Neuronal stem cell (in vitro differentiated cells): ENCODE data around the gene RASAL2.

ENCODE experiments used
- DNase-seq: peaks from one replicate; pipeline ENCODE4 v3.0.0-alpha.2; 2013; ENCODE audit warnings: low spot score
- H2AFZ ChIP-seq: one replicate; pipeline ENCODE4 v1.6.1; 2013; ENCODE audit warnings: mild to moderate bottlenecking, low read length, inconsistent platforms
- H2AK5ac ChIP-seq: 2 replicates; pipeline ENCODE4 v1.6.1; 2013; ENCODE audit warnings: low read depth, mild to moderate bottlenecking, inconsistent platforms, low read length, moderate library complexity, mixed read lengths
- H2BK120ac ChIP-seq: 2 replicates; pipeline ENCODE4 v1.6.1; 2013; ENCODE audit warnings: low read depth, mild to moderate bottlenecking, inconsistent platforms, low read length, moderate library complexity, mixed read lengths
- H2BK12ac ChIP-seq: one replicate; pipeline ENCODE4 v1.6.1; 2013; ENCODE audit warnings: low read length, inconsistent platforms
- H2BK15ac ChIP-seq: 2 replicates; pipeline ENCODE4 v1.6.1; 2013; ENCODE audit warnings: mild to moderate bottlenecking, low read length, inconsistent platforms, mixed read lengths
- H2BK5ac ChIP-seq: one replicate; pipeline ENCODE4 v1.6.1; 2013; ENCODE audit warnings: inconsistent platforms, mild to moderate bottlenecking, low read length, moderate library complexity
- H3K14ac ChIP-seq: one replicate; pipeline ENCODE4 v1.6.1; 2013; ENCODE audit warnings: low read length, inconsistent platforms
- H3K18ac ChIP-seq: 2 replicates; pipeline ENCODE4 v1.6.1; 2013; ENCODE audit warnings: low read length, inconsistent platforms
- H3K23ac ChIP-seq: 2 replicates; pipeline ENCODE4 v1.6.1; 2013; ENCODE audit warnings: low read depth, mild to moderate bottlenecking, mixed read lengths, low read length, inconsistent platforms; ENCODE audit not compliant: poor library complexity
- H3K27ac ChIP-seq: replicated peaks from 3 replicates; pipeline ENCODE4 v1.5.1; 2013; ENCODE audit warnings: low read length, inconsistent platforms
- H3K27me3 ChIP-seq, 3 experiments: 2 replicates each; pipeline ENCODE4 v1.6.1; 2013; ENCODE audit warnings: low read length in 3 of 3, mild to moderate bottlenecking in 2 of 3, inconsistent platforms in 1 of 3, low read depth in 1 of 3, mixed read lengths in 1 of 3, moderate library complexity in 1 of 3; ENCODE audit not compliant: control insufficient read depth in 3 of 3, insufficient read depth in 3 of 3
- H3K36me3 ChIP-seq, 2 donors: replicated peaks in 1 of 2; 2 replicates each; pipeline ENCODE4 v1.6.1; 2013; ENCODE audit warnings: low read length in 2 of 2; ENCODE audit not compliant: control insufficient read depth in 2 of 2, insufficient read depth in 2 of 2
- H3K4ac ChIP-seq: 2 replicates; pipeline ENCODE4 v1.6.1; 2013; ENCODE audit warnings: inconsistent platforms, mild to moderate bottlenecking, low read length, moderate library complexity
- H3K4me1 ChIP-seq, 2 donors: 1 replicate in 1 of 2; 2 replicates in 1 of 2; pipeline ENCODE4 v1.6.1; 2013; ENCODE audit warnings: low read length in 2 of 2, low read depth in 1 of 2; ENCODE audit not compliant: control insufficient read depth in 2 of 2, insufficient read depth in 1 of 2
- H3K4me2 ChIP-seq: one replicate; pipeline ENCODE4 v1.6.1; 2013; ENCODE audit warnings: mild to moderate bottlenecking, low read length, inconsistent platforms; ENCODE audit not compliant: insufficient read depth, poor library complexity, severe bottlenecking
- H3K4me3 ChIP-seq, 2 donors: 2 replicates each; pipeline ENCODE4 v1.5.1; 2013; ENCODE audit warnings: low read length in 2 of 2, mild to moderate bottlenecking in 2 of 2, inconsistent platforms in 1 of 2, moderate library complexity in 1 of 2
- H3K79me1 ChIP-seq: one replicate; pipeline ENCODE4 v1.6.1; 2013; ENCODE audit warnings: low read depth, mild to moderate bottlenecking, inconsistent platforms, low read length, moderate library complexity
- H3K9ac ChIP-seq: one replicate; pipeline ENCODE4 v1.6.1; 2013; ENCODE audit warnings: mild to moderate bottlenecking, low read depth, low read length, inconsistent platforms; ENCODE audit not compliant: poor library complexity
- H3K9me3 ChIP-seq, 2 donors: replicated peaks in 1 of 2; 2 replicates each; pipeline versions ENCODE3 to v1.6.1; 2013; ENCODE audit warnings: low read length in 2 of 2, mild to moderate bottlenecking in 2 of 2, inconsistent platforms in 1 of 2, low read depth in 1 of 2, mixed read lengths in 1 of 2, moderate library complexity in 1 of 2; ENCODE audit not compliant: control insufficient read depth in 2 of 2, insufficient read depth in 1 of 2
- H4K8ac ChIP-seq: one replicate; pipeline ENCODE4 v1.6.1; 2013; ENCODE audit warnings: low read depth, mild to moderate bottlenecking, inconsistent platforms, low read length, moderate library complexity
- H4K91ac ChIP-seq: one replicate; pipeline ENCODE4 v1.6.1; 2013; ENCODE audit warnings: low read length, low read depth, mild to moderate bottlenecking, inconsistent platforms; ENCODE audit not compliant: poor library complexity
- WGBS, 2 donors: extraction: QIAGEN DNeasy Blood & Tissue Kit; methylation state at CpG; one replicate each; pipeline ENCODE4 v1.1.7; 2013; ENCODE audit warnings: missing lambda C conversion rate in 2 of 2, mixed read lengths in 1 of 2; ENCODE audit not compliant: insufficient read length in 2 of 2, insufficient replicate concordance in 1 of 2; ENCODE audit errors: extremely low coverage in 2 of 2; 5-methylcytosine and 5-hydroxymethylcytosine counted together

The RASAL2 gene

DNA sequence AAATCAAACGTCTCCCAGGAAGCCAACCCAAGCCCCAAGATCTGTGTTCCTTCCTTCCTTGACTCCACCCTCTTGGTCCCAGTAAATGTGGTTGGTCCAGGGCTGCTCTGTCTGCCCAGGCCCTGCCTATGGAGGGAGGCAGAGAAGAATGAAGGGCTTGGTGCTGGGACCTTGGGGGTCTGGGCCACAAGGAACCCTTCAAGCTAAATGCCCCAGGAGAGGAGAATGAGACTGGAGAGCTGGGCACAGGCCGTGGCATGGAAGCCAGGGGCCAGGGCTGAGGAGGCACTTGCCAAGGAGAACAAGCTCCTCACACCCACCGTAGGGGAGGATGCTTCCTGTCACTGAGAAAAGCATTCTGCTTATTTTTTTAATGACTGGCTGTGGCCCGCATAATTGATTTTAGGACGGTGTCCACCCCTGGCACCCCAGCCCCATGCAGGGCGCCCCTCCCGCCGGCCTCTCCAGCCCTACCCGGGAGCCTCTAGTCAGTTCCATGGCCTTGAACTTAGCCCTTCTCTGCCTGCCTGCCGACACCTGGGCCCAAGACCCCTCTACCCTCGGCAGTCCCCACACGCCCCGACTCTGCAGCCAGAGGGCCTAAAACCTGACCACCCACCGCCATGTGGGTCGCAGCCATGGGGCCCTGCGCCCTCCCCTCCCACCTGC is 402.0 kb downstream of the RASAL2 start:
- Histone ChIP-seq H3K9me3 (no peaks in the 10 kb centered on the region), H2BK12ac (no peak overlapping the region), H3K23ac (peak overlapping the region; percentile 18), H3K9ac (no peak overlapping the region), H3K4ac (no peak overlapping the region), H2BK5ac (no peak overlapping the region), H3K4me2 (no peak overlapping the region), H3K4me1 (peaks cover 0 to 3% of the 10 kb centered on the region in 2 donors), H3K27ac (no peak overlapping the region), H2BK120ac (no peak overlapping the region), H3K36me3 (no peaks in the 10 kb centered on the region), H4K8ac (no peak overlapping the region), H3K27me3 (no peaks in the 10 kb centered on the region), H2AFZ (no peak overlapping the region), H2BK15ac (no peak overlapping the region), H3K4me3 (no peak overlapping the region), H3K14ac (no peak overlapping the region), H4K91ac (no peak overlapping the region), H3K79me1 (no peaks in the 10 kb centered on the region), H3K18ac (peak overlapping the region; percentile 16), H2AK5ac (no peak overlapping the region)
- DNase-seq = no peak
- no CpG with 5 or more reads among the region's 16 CpGs for WGBS, 2 donors

DNA sequence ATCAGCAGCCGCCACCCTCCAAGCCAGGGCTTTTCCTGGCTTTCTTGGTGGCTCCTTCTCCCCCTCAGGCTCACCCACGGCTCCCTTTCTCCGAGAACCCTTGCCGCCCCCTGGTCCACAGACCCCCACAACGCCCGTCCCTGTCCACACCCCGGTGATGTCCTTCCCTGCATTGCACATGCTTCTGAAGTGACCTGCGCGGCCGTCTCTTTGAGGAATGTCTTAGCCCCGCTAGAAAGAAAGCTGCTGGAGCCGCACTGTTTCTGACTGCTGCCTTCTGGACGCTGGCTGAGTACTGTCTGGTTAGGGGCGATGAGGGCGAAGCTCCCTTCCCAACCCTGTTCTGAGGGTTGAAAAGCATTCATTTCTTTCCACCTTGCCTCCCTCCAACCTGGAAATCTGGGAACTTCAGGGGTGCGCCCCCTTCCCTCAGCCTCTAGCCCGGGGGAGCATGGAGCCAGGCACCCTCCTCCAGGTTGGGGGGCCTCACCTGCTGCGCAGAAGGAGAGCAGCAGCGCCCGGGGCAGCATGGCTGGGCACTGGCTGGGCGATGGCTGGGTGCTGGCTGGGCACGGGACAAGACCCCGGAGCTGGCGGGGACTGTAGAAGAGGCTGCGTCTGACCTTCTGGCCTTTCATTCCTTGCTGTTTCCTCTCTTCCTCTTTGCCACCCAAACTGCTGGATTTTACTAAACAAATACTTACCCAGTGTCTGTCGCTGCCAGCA is 402.7 kb downstream of the RASAL2 start, which contains the start of gene CLEC20A:
TSS of gene CLEC20A (minus strand) at position 555 of the 726 bp plus-strand sequence. CDS start at position 530, 25 bp downstream.
- H3K4me1 ChIP-seq = peaks cover 0 to 3% of the 10 kb centered on the region in 2 donors
- WGBS, 2 donors = no CpG with 5 or more reads among the region's 26 CpGs

DNA sequence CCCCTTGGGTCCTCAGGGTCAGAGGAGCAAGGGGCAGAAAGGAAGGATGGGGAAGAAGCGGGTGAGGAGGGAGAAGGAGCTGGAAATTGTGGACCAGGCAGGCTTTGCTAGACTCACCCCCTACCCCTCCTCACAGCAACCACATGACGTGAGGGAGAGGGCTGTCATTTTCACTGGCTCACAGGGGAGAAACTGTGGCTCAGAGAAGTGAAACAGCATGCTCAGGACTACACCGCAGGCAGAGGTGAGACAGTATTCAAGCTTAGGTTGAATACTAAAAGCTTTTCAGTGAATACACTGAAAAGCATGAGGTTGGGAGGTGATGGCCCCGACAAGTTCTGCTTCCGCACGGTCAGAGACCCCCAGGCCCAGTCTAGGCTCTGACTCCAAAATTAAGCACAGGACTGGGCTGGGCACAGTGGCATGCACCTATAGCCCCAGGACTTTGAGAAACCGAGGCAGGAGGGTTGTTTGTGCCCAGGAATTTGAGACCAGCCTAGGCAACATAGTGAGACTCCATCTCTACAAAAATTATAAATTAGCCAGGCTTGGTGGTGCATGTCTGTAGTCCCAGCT is 404.1 kb downstream of the RASAL2 start:
- no peak overlapping the region for H3K23ac ChIP-seq
- no peak overlapping the region for H3K4me2 ChIP-seq
- H2BK12ac ChIP-seq = no peak overlapping the region
- no peak overlapping the region for H2BK5ac ChIP-seq
- H4K8ac ChIP-seq = no peak overlapping the region
- H2AK5ac ChIP-seq = no peak overlapping the region
- H2AFZ ChIP-seq = peak overlapping the region; percentile 71
- no peak overlapping the region for H2BK15ac ChIP-seq
- H3K14ac ChIP-seq = no peak overlapping the region
- H3K27ac ChIP-seq = no peak overlapping the region
- no peaks in the 10 kb centered on the region for H3K27me3 ChIP-seq
- no peak for DNase-seq
- WGBS, 2 donors = no CpG with 5 or more reads among the region's 7 CpGs
- no peaks in the 10 kb centered on the region for H3K79me1 ChIP-seq
- H3K4ac ChIP-seq = no peak overlapping the region
- no peaks in the 10 kb centered on the region for H3K36me3 ChIP-seq
- H2BK120ac ChIP-seq = no peak overlapping the region
- H3K4me3 ChIP-seq = no peak overlapping the region
- no peaks in the 10 kb centered on the region for H3K9me3 ChIP-seq
- no peak overlapping the region for H3K18ac ChIP-seq
- H4K91ac ChIP-seq = no peak overlapping the region
- H3K4me1 ChIP-seq = peaks cover 0 to 3% of the 10 kb centered on the region in 2 donors
- no peak overlapping the region for H3K9ac ChIP-seq

More for the DNA sequence above, 402.7 kb downstream of the RASAL2 start, which contains the start of gene CLEC20A:
- Histone ChIP-seq H2BK15ac (peak within 1 kb of the TSS; percentile 20), H3K9me3 (no peaks in the 10 kb centered on the region), H2AK5ac (no peak within 1 kb of the TSS), H2BK12ac (no peak within 1 kb of the TSS), H3K4me2 (no peak within 1 kb of the TSS), H3K14ac (no peak within 1 kb of the TSS), H3K27ac (no peak within 1 kb of the TSS), H2BK5ac (no peak within 1 kb of the TSS), H2AFZ (peak within 1 kb of the TSS; percentile 71), H3K4me3 (no peak within 1 kb of the TSS), H3K23ac (peak within 1 kb of the TSS; percentile 18), H2BK120ac (no peak within 1 kb of the TSS), H4K91ac (no peak within 1 kb of the TSS), H3K79me1 (no peaks in the 10 kb centered on the region), H3K9ac (no peak within 1 kb of the TSS), H3K27me3 (no peaks in the 10 kb centered on the region), H3K36me3 (no peaks in the 10 kb centered on the region), H3K4ac (no peak within 1 kb of the TSS), H4K8ac (no peak within 1 kb of the TSS), H3K18ac (peak within 1 kb of the TSS; percentile 21)
- DNase-seq = no peak
